Subcutaneous abdominal adipose tissue (tissue), 5 donors: ENCODE data around the gene RNF208.
A peak's percentile ranks its signal among the peaks of the same experiment; 100 is the strongest.
"Not testable (repeated sequence)": the region's sequence is repeated elsewhere in the genome, so short reads cannot be mapped to it uniquely, and the experiment has no call there.

Source experiments
- H3K27ac ChIP-seq: one replicate; pipeline ENCODE4 v1.7.0; 2013; ENCODE audit warnings: low read depth, mild to moderate bottlenecking, inconsistent platforms, low read length, moderate library complexity
- H3K27me3 ChIP-seq, 5 donors: one replicate each; pipeline ENCODE4 v1.7.0; 2013; ENCODE audit warnings: low read length in 5 of 5, inconsistent platforms in 1 of 5; ENCODE audit not compliant: control insufficient read depth in 5 of 5, insufficient read depth in 4 of 5
- H3K36me3 ChIP-seq, 5 donors: one replicate each; pipeline ENCODE4 v1.7.0; 2013; ENCODE audit warnings: low read length in 5 of 5; ENCODE audit not compliant: control insufficient read depth in 5 of 5, insufficient read depth in 5 of 5
- H3K4me1 ChIP-seq, 5 donors: one replicate each; pipeline ENCODE4 v1.7.0; 2013; ENCODE audit warnings: low read length in 5 of 5, mild to moderate bottlenecking in 3 of 5, moderate library complexity in 1 of 5; ENCODE audit not compliant: control insufficient read depth in 5 of 5, insufficient read depth in 5 of 5
- H3K4me3 ChIP-seq, 5 donors: one replicate each; pipeline ENCODE4 v1.7.0; 2013; ENCODE audit warnings: low read length in 5 of 5, low read depth in 1 of 5
- H3K9ac ChIP-seq, 5 donors: one replicate each; pipeline ENCODE4 v1.7.0; 2013; ENCODE audit warnings: low read length in 5 of 5, mild to moderate bottlenecking in 4 of 5, moderate library complexity in 3 of 5
- H3K9me3 ChIP-seq, 5 donors: one replicate each; pipeline ENCODE4 v1.7.0; 2013; ENCODE audit warnings: low read length in 5 of 5; ENCODE audit not compliant: control insufficient read depth in 5 of 5
- donor health status: healthy.
- donor health status: healthy.
- donor health status: healthy.
- donor health status: healthy.
- donor health status: healthy.

The RNF208 gene

DNA sequence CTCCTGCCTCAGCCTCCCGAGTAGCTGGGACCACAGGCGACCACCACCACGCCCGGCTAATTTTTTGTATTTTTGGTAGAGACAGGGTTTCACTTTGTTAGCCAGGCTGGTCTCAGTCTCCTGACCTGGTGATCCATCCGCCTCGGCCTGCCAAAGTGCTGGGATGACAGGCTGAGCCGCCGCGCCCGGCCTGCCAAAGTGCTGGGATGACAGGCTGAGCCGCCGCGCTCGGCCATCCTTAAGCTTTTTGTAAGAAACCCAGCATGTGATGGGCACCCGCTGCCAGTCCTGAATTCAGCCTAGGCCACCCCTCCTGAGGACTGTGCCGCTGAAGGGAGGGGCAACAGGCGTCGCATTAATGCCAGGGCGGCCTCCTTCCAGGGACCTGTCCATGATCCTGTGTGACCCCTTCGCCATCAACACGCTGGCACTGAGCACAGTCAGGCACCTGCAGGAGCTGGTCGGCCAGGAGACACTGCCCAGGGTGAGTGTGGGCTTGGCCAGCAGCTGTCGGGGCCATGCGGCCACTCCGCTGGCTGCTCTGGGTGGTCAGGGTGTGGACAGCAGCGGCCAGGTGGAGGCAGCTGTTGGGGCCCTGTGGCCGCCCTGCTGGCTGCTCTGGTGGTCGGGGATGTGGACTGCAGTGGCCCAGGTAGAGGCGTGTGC lies 43.6 kb upstream of the RNF208 start:
- peaks cover 6 to 23% (median 16%) of the 10 kb centered on the region in 5 donors for H3K4me1 ChIP-seq
- no peaks in the 10 kb centered on the region for H3K9me3 ChIP-seq
- H3K9ac ChIP-seq: no peak overlapping the region
- no peaks in the 10 kb centered on the region for H3K27me3 ChIP-seq
- no peak overlapping the region for H3K4me3 ChIP-seq
- peaks cover 0 to 61% (median 52%) of the 10 kb centered on the region in 5 donors for H3K36me3 ChIP-seq
- no peak overlapping the region for H3K27ac ChIP-seq

GRCh38 chr9:137264067-137264466 lies 42.0 kb upstream of the RNF208 start:
- no peak overlapping the region for H3K9ac ChIP-seq
- peaks cover 0 to 57% (median 46%) of the 10 kb centered on the region in 5 donors for H3K36me3 ChIP-seq
- H3K4me3 ChIP-seq: no peak overlapping the region
- no peaks in the 10 kb centered on the region for H3K9me3 ChIP-seq
- H3K4me1 ChIP-seq: peaks cover 3 to 14% (median 9%) of the 10 kb centered on the region in 5 donors
- H3K27ac ChIP-seq: no peak overlapping the region
- H3K27me3 ChIP-seq: no peaks in the 10 kb centered on the region

GRCh38 chr9:137263506-137263905 lies 41.5 kb upstream of the RNF208 start:
- Histone ChIP-seq H3K27ac (no peak overlapping the region), H3K27me3 (no peaks in the 10 kb centered on the region), H3K36me3 (peaks cover 0 to 56% (median 46%) of the 10 kb centered on the region in 5 donors), H3K9ac (no peak overlapping the region), H3K4me3 (no peak overlapping the region), H3K9me3 (no peaks in the 10 kb centered on the region), H3K4me1 (peaks cover 0 to 8% (median 4%) of the 10 kb centered on the region in 5 donors)

DNA sequence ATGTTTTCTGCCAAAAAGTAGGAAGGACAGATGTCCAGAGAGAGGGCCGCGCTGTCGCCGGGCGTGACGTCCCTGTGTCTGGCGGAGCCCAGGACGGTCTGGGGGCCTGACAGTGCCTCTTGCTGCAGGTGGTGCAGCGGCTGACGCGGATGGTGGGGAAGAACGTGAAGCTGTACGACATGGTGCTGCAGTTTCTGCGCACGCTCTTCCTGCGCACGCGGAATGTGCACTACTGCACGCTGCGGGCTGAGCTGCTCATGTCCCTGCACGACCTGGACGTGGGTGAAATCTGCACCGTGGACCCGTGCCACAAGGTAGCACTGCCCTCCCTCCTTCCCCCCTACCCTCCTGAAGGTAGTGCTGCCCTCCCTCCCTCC lies 40.9 kb upstream of the RNF208 start:
- Histone ChIP-seq H3K4me1 (peaks cover 0 to 2% (median 2%) of the 10 kb centered on the region in 5 donors), H3K27me3 (no peaks in the 10 kb centered on the region), H3K27ac (no peak overlapping the region), H3K9ac (no peak overlapping the region), H3K9me3 (no peaks in the 10 kb centered on the region), H3K36me3 (peaks cover 0 to 51% (median 45%) of the 10 kb centered on the region in 5 donors), H3K4me3 (no peak overlapping the region)

- peaks cover 0 to 46% (median 43%) of the 10 kb centered on the region in 5 donors for H3K36me3 ChIP-seq
- H3K27me3 ChIP-seq, H3K4me1 ChIP-seq, H3K9ac ChIP-seq, H3K27ac ChIP-seq, H3K4me3 ChIP-seq, H3K9me3 ChIP-seq: not testable (repeated sequence)
Observed at GRCh38 chr9:137262173-137262908, 40.3 kb upstream of the RNF208 start.

- no peaks in the 10 kb centered on the region for H3K27me3 ChIP-seq
- H3K9me3 ChIP-seq: no peaks in the 10 kb centered on the region
- H3K4me1 ChIP-seq: peaks cover 7 to 32% (median 30%) of the 10 kb centered on the region in 5 donors
- H3K4me3 ChIP-seq: peak overlapping the region in 4 of 5 donors; percentile 81 to 95 (median 87)
- H3K9ac ChIP-seq: peak overlapping the region in 3 of 5 donors; percentile 26 to 94 (median 39)
- H3K36me3 ChIP-seq: peaks cover 0 to 19% (median 17%) of the 10 kb centered on the region in 5 donors
- H3K27ac ChIP-seq: no peak overlapping the region
Observed at GRCh38 chr9:137256856-137257255, 34.8 kb upstream of the RNF208 start.

- H3K27ac ChIP-seq: no peak overlapping the region
- no peaks in the 10 kb centered on the region for H3K9me3 ChIP-seq
- H3K36me3 ChIP-seq: peaks cover 0 to 19% (median 17%) of the 10 kb centered on the region in 5 donors
- peak overlapping the region in 2 of 5 donors; percentile 88 to 94 for H3K9ac ChIP-seq
- no peaks in the 10 kb centered on the region for H3K27me3 ChIP-seq
- H3K4me1 ChIP-seq: peaks cover 7 to 32% (median 30%) of the 10 kb centered on the region in 5 donors
- H3K4me3 ChIP-seq: peak overlapping the region; percentile 81 to 98 (median 91)
Observed at GRCh38 chr9:137256362-137256761, 34.3 kb upstream of the RNF208 start.

- H3K9ac ChIP-seq: peak overlapping the region; percentile 28 to 94 (median 83)
Observed at GRCh38 chr9:137255448-137256114, 33.5 kb upstream of the RNF208 start.

DNA sequence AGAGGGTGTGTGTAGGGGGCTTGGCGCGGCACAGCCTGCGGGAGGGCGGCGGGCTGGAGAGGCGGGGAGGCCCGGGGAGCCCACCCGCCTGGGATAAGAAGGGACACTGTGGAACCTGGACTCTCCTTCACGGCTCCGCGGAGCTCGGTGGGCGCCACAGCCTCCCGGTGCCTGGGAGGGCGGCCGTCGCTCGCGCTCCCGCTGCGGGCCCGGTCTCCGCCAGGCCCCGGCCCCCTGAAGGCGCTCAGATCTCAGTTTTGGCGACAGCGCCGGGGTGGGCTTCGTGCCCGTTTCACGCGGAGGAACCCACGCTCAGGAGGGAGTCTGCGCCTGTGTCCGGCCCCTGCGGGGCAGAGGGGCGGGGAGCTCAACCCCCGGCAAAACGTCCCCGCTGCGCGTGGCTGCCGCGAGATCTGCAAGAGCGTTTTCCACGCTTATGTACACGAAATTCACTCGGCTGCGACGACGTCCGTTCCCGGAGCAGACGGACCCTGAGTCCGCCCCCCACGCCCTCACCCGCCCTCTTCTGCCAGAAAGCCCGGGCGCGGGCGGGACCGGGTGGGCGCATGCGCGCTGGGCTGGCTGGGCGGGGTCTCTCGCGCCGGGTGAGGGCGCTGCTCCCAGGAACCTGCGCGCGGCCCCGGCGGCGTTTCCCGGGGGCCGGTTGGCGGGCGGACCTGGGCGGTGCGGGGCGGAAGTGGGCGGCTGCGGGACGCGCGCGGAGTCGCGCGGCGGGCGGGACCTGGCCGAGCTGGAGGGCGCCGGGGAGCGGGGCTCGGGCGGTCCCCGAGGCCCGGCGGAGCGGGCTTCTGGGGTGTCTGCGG lies 32.8 kb upstream of the RNF208 start, which contains the start of gene NELFB:
NELFB (plus strand) TSS at position 704 of the 824 bp plus-strand sequence.
- Histone ChIP-seq H3K27ac (peak within 1 kb of the TSS; percentile 62), H3K27me3 (no peaks in the 10 kb centered on the region), H3K4me3 (peak within 1 kb of the TSS; percentile 81 to 98 (median 91)), H3K4me1 (peaks cover 7 to 45% (median 38%) of the 10 kb centered on the region in 5 donors), H3K36me3 (peaks cover 0 to 19% (median 17%) of the 10 kb centered on the region in 5 donors), H3K9me3 (no peaks in the 10 kb centered on the region), H3K9ac (peak within 1 kb of the TSS; percentile 28 to 94 (median 83))

More at GRCh38 chr9:137255448-137256114, 33.5 kb upstream of the RNF208 start:
- peaks cover 0 to 19% (median 17%) of the 10 kb centered on the region in 5 donors for H3K36me3 ChIP-seq
- H3K27ac ChIP-seq: peak overlapping the region; percentile 54
- no peaks in the 10 kb centered on the region for H3K9me3 ChIP-seq
- peaks cover 7 to 37% (median 32%) of the 10 kb centered on the region in 5 donors for H3K4me1 ChIP-seq
- H3K27me3 ChIP-seq: no peaks in the 10 kb centered on the region
- peak overlapping the region; percentile 81 to 98 (median 91) for H3K4me3 ChIP-seq
